Dedifferentiated amniotic fluid mesenchymal stem cell (primary cell): ENCODE data around the gene MYL9.
"Not testable (repeated sequence)": the region's sequence is repeated elsewhere in the genome, so short reads cannot be mapped to it uniquely, and the experiment has no call there.

ENCODE experiments used
- DNase-seq: peaks from one replicate; pipeline ENCODE4 v3.0.0-alpha.2; 2016; ENCODE audit errors: extremely low spot score

The MYL9 gene

DNA sequence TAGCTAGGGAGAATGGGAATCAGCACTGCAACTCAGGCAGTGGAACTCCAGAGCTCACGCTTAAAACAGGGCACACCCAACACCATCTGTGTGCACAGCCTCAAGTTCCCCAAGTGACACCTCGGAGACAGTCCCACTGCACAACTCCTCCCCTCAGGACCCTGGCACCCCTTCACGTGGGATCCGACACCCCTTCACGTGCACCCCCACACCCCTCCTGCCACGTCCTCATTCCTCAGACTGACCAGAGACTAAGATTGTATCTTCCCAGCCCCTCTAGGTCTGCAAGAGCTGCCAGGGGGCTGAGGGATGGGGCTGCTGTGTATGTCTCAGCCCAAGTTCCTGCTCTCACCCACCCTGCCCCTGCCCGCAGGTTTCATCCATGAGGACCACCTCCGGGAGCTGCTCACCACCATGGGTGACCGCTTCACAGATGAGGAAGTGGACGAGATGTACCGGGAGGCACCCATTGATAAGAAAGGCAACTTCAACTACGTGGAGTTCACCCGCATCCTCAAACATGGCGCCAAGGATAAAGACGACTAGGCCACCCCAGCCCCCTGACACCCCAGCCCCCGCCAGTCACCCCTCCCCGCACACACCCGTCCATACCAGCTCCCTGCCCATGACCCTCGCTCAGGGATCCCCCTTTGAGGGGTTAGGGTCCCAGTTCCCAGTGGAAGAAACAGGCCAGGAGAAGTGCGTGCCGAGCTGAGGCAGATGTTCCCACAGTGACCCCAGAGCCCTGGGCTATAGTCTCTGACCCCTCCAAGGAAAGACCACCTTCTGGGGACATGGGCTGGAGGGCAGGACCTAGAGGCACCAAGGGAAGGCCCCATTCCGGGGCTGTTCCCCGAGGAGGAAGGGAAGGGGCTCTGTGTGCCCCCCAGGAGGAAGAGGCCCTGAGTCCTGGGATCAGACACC lies 7.6 kb downstream of the MYL9 start:
- no peak for DNase-seq

DNA sequence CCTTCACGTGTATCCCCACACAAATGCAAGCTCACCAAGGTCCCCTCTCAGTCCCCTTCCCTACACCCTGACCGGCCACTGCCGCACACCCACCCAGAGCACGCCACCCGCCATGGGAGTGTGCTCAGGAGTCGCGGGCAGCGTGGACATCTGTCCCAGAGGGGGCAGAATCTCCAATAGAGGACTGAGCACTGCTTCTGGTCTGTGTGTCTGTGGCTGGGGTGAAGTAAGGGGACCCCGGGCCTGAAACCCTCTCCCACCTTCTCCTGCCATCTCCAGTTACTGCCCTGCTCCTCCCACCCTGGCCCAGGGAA lies 8.3 kb downstream of the MYL9 start:
- no peak for DNase-seq

- DNase-seq = no peak
Measured at GRCh38 chr20:36549942-36550789, 8.8 kb downstream of the MYL9 start.

DNA sequence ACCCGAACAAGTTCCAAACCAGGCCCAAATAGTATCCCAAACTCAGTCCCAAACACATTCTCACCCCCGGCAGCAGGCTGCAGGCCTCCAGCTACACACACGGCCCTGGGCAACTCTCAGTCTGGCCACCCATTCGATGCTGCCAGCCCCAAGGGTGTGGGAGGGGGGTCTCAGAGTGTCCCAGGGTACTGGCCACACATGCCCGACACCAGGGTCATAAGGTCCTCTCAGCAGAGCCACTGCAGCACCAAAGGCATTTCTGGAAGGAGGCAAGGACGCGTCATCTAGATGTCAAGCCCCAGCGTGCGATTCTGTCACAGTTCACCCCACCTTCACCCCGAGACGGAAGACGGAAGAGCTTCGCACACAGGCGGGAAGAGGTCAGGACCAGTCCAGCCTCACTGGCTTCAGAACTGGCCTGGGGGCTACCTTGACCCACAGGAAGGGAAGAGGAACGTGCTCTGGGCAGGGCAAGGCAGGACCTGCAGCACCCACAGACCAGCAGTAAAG lies 9.5 kb downstream of the MYL9 start:
- no peak for DNase-seq

GRCh38 chr20:36555248-36555647 lies 13.9 kb downstream of the MYL9 start:
- no peak for DNase-seq

GRCh38 chr20:36562724-36563123 lies 21.4 kb downstream of the MYL9 start:
- DNase-seq = no peak

DNA sequence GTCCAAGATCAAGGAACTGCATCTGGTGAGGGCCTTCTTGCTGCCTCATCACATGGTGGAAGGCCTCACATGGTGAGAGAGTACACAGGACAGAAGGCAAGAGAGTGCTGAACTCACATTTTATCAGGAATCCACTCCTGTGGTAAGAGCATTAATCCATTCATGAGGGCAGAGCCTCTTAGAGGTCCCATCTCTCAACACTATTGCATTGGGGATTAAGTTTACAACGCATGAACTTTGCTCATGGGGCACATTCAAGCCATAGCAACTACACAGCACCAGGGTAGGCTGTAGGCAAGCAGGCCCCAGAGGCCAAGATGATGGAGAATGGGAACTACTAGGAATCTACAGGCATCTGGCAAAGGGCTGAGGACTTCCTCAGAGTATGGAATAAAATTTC lies 22.1 kb downstream of the MYL9 start:
- DNase-seq = no peak

DNA sequence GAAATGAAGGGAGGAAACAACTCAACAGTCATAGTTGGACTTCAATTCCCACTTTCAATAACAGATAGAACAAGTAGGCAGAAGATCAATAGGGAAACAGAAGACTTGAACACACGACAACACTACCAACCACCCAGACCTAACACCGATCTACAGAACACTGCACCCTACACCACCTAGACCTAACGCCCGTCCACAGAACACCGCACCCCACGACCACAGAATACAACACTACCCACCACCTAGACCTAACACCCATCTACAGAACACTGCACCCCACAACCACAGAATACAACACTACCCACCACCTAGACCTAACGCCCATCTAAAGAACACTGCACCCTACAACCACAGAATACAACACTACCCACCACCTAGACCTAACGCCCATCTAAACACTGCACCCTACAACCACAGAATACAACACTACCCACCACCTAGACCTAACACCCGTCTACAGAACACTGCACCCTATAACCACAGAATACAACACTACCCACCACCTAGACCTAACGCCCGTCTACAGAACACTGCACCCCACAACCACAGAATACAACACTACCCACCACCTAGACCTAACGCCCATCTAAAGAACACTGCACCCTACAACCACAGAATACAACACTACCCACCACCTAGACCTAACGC lies 22.9 kb downstream of the MYL9 start:
- not testable (repeated sequence) for DNase-seq

DNA sequence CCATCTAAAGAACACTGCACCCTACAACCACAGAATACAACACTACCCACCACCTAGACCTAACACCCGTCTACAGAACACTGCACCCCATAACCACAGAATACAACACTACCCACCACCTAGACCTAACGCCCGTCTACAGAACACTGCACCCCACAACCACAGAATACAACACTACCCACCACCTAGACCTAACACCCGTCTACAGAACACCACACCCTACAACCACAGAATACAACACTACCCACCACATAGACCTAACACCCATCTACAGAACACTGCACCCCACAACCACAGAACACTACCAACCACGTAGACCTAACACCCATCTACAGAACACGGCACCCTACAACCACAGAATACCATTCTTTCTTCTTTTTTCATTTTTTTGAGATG lies 23.4 kb downstream of the MYL9 start:
- not testable (repeated sequence) for DNase-seq

DNA sequence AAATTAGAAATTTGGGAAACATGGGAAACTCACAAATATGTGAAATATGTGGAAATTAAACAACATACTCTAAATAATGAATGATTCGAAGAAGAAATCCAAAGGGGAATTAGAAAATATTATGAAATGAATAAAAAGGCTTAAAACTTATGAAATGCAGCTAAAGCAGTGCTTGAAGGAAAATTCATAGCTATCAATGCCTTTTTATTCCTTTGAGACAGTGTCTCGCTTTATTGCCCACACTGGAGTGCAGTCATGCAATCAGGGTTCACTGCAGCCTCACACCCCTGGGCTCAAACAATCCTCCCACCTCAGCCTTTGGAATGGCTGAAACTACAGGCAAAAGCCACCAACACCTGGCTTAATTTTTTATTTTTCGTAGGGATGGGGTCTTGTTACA lies 24.2 kb downstream of the MYL9 start:
- no peak for DNase-seq

GRCh38 chr20:36569847-36570429 lies 28.6 kb downstream of the MYL9 start:
- DNase-seq = peak; percentile 45

GRCh38 chr20:36571564-36572504 lies 30.5 kb downstream of the MYL9 start:
- no peak for DNase-seq

- no peak for DNase-seq
Measured at GRCh38 chr20:36572701-36573102, 31.4 kb downstream of the MYL9 start.

GRCh38 chr20:36573103-36573797 lies 31.9 kb downstream of the MYL9 start, which contains the start of gene TGIF2:
TGIF2 (plus strand) TSS chr20:36573597; CDS start chr20:36578775, 5,178 bp downstream.
- DNase-seq = no peak

GRCh38 chr20:36573798-36574365 lies 32.6 kb downstream of the MYL9 start:
- no peak for DNase-seq

GRCh38 chr20:36574366-36575135 lies 33.2 kb downstream of the MYL9 start:
- no peak for DNase-seq

DNA sequence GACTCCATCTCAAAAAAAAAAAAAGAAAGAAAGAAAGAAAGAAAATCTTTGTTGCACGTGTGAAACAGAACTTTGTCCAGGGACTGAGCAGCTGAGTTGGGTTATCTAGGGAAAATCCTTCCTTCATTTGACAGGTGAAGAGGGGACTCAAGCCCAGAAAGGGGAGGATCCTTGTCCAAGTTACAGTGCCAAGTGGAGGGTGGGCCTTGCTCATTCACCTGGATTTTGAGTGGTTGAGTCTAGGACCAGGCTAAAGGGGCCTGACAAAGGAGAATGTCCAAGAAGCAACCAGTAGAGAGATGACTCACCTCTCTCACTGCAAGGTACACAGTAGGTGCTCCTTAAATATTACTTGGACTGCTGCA lies 34.7 kb downstream of the MYL9 start:
- no peak for DNase-seq

DNA sequence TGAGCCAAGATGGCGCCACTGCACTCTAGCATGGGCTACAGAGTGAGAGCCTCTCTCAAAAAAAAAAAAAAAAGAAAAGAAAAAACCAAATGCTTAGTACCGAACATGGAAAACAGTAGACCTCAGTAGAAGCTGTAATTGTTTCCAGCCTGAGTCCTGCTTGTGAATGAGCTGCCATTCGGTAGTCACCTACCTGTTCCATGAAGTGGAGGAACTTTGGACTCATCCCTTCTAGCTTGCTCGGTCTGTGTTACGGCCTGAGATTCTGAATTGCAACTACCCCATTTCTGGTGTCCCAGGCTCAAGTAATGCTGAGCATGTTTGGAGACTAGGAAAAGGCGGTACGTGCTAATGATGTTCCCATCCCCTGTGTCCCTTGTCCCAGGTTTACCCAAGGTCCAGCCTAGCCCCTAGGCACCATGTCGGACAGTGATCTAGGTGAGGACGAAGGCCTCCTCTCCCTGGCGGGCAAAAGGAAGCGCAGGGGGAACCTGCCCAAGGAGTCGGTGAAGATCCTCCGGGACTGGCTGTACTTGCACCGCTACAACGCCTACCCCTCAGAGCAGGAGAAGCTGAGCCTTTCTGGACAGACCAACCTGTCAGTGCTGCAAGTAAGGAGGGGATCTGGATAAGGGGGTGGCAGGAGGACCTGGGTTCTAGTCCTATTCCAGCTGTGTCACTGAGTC lies 37.2 kb downstream of the MYL9 start:
- no peak for DNase-seq
